Stimulated activated naive B cell treated with anti-CD40 and anti-IgM and Interleukin-4, amounts not matched to agents 10 μg/mL and 1 μg/mL and 100 μg/mL, for 72 hours (primary cell): ENCODE data around the gene NOTCH1.

Experiments used
- ATAC-seq, 2 donors: fragments of 150-1000 bp; cut with Tn5 transposase; replicated peaks; 2 replicates each; pipeline ENCODE4 v1.10.0; 2021; ENCODE audit warnings: moderate library complexity in 1 of 2
- DNase-seq: peaks from one replicate; pipeline ENCODE4 v3.0.0; 2021
- H3K27ac Mint-ChIP-seq: one replicate; pipeline ENCODE4 v1.8.0; 2022; ENCODE audit warnings: mild to moderate bottlenecking, mixed read lengths
- H3K27me3 Mint-ChIP-seq, 2 donors: one replicate each; pipeline ENCODE4 v1.8.0; 2022; ENCODE audit warnings: mixed read lengths in 2 of 2
- H3K36me3 Mint-ChIP-seq, 2 donors: one replicate each; pipeline ENCODE4 v1.8.0; 2022; ENCODE audit warnings: mixed read lengths in 2 of 2, mild to moderate bottlenecking in 1 of 2
- H3K4me1 Mint-ChIP-seq, 2 donors: one replicate each; pipeline ENCODE4 v1.8.0; 2022; ENCODE audit warnings: mixed read lengths in 2 of 2, mild to moderate bottlenecking in 1 of 2
- H3K4me3 Mint-ChIP-seq, 2 donors: one replicate each; pipeline ENCODE4 v1.8.0; 2022; ENCODE audit warnings: mild to moderate bottlenecking in 2 of 2, mixed read lengths in 2 of 2, moderate library complexity in 1 of 2
- H3K9me3 Mint-ChIP-seq, 2 donors: one replicate each; pipeline ENCODE4 v1.8.0; 2022; ENCODE audit warnings: mixed read lengths in 2 of 2, mild to moderate bottlenecking in 1 of 2

NOTCH1 gene

DNA sequence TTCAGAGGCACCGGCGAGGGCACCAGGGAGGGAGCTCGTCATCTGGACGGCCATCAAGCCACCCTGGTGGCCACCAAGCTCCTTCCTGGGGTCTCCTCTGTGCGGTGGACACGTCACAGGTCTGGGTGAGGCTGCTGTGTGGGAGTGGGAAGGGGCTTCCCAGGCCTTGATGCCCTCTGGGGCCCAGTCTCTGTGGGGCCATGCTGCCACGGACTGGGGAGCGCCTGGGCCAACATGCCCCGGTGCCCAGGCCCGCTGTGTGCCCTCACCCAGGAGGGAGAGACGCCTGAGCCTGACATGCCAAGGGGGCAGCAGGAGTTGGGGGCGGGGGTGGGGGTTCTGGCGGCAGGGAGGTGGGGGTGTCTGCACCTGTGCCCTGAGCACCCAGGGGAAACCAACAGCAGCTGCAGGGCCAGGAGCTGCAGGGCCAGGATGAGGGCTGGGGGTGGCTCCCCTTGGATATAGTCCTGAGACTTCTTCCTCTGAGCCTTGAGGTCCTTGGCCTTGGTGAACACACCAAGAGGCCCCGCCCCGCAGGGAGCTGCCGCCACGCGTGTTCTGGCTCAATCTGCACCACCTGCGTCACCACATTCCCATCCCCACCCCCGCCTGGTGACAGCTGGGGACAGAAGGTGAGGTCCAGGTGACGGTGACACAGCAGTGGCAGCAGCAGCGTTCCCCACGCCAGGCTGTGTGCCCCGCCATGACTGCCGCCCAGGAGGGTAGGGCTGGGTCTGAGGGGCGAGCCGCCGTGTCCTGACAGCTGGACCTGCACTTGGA lies 47.7 kb downstream of the NOTCH1 start:
- Mint-ChIP-seq H3K4me1 (no peaks in the 10 kb centered on the region), H3K27me3 (no peaks in the 10 kb centered on the region), H3K9me3 (no peaks in the 10 kb centered on the region), H3K36me3 (peaks cover 32 to 35% of the 10 kb centered on the region in 2 donors), H3K27ac (no peak overlapping the region), H3K4me3 (no peak overlapping the region)
- no peak for ATAC-seq
- DNase-seq: no peak

DNA sequence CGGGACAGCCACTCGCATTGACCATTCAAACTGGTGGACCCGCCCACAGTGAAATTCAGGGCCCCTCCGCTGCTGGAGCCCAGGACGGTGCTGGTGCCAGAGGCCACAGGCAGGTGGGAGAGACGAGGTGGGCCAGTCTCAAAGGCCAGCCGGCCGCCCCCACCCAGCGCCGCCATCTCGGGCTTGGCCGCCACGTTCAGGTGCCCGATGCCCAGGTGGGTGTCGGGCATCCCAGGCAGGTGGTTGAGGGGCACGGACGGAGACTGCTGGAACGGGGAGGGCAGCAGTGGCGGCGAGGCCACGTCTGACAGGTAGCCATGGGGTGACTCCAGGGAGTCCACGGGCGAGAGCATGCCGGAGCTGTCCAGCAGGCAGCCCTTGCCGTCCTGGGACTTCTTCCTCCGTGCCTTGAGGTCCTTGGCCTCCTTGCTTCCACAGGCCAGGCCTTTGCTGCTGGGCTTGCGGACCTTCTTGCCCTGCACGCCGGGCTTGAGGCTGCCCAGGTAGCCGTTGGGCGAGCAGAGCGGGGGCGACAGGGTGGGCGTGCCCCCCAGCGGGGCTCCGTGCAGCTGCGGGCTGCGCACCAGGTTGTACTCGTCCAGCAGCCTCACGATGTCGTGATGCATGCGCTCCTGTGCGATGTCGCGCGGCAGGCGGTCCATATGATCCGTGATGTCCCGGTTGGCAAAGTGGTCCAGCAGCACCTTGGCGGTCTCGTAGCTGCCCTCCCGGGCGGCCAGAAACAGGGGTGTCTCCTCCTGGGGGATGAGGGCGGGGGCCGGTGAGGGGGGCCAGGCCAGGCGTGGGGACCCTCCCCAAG lies 48.8 kb downstream of the NOTCH1 start:
- H3K9me3 Mint-ChIP-seq: peaks cover 0 to 1% of the 10 kb centered on the region in 2 donors
- no peak overlapping the region for H3K4me3 Mint-ChIP-seq
- ATAC-seq (no peak), DNase-seq (no peak)
- H3K27me3 Mint-ChIP-seq: no peaks in the 10 kb centered on the region
- no peaks in the 10 kb centered on the region for H3K4me1 Mint-ChIP-seq
- no peak overlapping the region for H3K27ac Mint-ChIP-seq
- peaks cover 28 to 34% of the 10 kb centered on the region in 2 donors for H3K36me3 Mint-ChIP-seq

DNA sequence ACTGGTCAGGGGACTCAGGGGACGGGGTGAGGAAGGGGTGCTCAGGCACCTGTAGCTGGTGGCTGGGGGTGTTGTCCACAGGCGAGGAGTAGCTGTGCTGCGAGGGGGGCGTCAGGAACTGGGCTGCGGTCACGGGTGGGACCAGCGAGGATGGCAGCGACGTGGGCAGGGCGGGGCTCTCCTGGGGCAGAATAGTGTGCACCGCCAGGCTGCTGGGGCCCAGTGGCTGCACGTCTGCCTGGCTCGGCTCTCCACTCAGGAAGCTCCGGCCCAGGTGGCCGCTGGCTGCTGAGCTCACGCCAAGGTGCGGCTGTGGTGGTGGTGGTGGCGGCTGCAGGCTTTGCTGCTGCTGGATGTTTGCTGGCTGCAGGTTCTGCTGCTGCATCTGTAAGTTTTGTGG lies 49.7 kb downstream of the NOTCH1 start:
- peaks cover 25 to 29% of the 10 kb centered on the region in 2 donors for H3K36me3 Mint-ChIP-seq
- ATAC-seq (no peak), DNase-seq (no peak)
- H3K9me3 Mint-ChIP-seq: peaks cover 0 to 1% of the 10 kb centered on the region in 2 donors
- H3K4me3 Mint-ChIP-seq: no peak overlapping the region
- H3K27ac Mint-ChIP-seq: no peak overlapping the region
- no peaks in the 10 kb centered on the region for H3K27me3 Mint-ChIP-seq
- no peaks in the 10 kb centered on the region for H3K4me1 Mint-ChIP-seq

DNA sequence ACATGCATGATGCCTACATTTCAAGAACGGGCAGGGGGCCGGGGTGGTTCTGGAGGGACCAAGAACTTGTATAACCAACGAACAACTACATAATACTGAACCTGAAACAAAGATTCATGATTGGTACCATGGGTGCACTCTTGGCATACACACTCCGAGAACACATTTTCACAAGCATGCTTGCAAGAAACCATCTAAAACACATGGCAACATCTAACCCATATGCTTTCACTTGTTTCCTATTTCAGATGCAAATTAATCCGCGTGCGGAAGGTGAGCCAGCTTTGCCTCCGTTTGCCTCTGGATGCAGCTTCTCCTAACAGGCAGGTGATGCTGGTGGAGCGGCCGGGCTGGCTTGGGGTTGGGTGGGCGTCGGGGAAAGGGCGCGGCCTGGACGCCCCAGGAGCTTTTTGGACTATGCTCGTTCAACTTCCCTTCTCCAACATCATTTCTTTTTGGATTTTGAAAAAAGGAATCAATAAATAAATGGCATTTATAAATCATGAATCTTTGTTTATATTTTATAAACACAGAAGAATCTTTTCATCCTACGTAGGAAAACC lies 50.5 kb downstream of the NOTCH1 start:
- Mint-ChIP-seq H3K36me3 (peaks cover 22 to 25% of the 10 kb centered on the region in 2 donors), H3K9me3 (peaks cover 0 to 1% of the 10 kb centered on the region in 2 donors), H3K4me1 (no peaks in the 10 kb centered on the region), H3K27me3 (no peaks in the 10 kb centered on the region), H3K4me3 (no peak overlapping the region), H3K27ac (no peak overlapping the region)
- ATAC-seq: no peak
- DNase-seq: no peak

DNA sequence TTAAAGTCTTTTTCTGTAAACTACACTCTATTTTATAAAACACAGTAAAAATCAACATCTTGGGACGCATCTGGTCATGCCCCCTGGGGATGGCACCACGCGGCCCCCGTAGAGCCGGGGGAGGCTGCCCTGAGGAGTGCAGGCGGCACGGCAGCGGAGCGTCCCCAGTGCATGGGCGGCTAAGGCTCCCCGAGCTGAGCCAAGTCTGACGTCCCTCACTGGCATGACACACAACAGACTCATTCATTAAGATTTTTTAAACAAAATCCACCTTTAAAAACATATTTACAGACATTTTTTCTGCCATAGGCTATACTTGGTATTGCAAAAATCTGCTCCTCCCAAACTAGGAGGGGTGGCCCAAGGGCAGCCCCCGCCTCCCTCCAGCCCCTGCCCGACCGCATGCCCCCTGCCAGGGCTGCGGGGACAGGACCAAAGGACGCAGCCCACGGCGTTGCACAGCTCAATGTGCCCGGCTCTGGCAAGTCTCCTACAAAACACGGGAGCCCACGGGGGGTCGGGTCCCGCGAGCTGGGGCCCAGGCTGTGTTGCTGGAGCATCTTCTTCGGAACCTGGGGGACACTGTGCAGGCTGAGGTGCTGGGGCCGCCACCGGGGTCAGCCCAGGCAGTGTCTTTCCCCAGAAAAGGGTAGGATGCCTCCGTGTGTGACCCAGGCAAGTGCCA lies 51.2 kb downstream of the NOTCH1 start:
- Mint-ChIP-seq H3K27me3 (no peaks in the 10 kb centered on the region), H3K4me1 (no peaks in the 10 kb centered on the region), H3K4me3 (no peak overlapping the region), H3K27ac (no peak overlapping the region), H3K36me3 (peaks cover 16 to 20% of the 10 kb centered on the region in 2 donors), H3K9me3 (peaks cover 0 to 1% of the 10 kb centered on the region in 2 donors)
- DNase-seq (no peak), ATAC-seq (no peak)

DNA sequence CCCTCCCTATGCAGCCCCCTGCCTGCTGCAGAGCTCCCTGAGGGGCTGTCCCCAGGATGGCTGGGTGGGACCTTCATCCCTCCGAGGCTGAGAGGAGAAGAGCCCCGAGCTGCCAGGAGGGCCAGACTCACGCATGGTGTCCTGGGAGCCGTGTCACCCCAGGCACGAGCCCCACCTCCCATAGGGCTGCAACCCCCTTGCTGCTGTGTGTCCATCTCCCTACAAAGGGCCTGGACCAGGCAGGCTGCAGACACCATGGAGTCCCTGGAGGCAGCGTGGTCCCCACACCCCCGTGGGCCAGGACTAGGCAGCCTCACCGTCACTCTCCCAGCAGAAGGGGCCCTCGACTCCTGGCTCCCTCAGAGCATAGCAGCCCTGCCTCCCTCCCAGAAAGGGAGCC lies 51.8 kb downstream of the NOTCH1 start:
- no peaks in the 10 kb centered on the region for H3K4me1 Mint-ChIP-seq
- ATAC-seq: peak; percentile 12 to 20
- H3K27ac Mint-ChIP-seq: no peak overlapping the region
- H3K27me3 Mint-ChIP-seq: no peaks in the 10 kb centered on the region
- no peak overlapping the region for H3K4me3 Mint-ChIP-seq
- DNase-seq: no peak
- peaks cover 16 to 17% of the 10 kb centered on the region in 2 donors for H3K36me3 Mint-ChIP-seq
- H3K9me3 Mint-ChIP-seq: peaks cover 0 to 1% of the 10 kb centered on the region in 2 donors

DNA sequence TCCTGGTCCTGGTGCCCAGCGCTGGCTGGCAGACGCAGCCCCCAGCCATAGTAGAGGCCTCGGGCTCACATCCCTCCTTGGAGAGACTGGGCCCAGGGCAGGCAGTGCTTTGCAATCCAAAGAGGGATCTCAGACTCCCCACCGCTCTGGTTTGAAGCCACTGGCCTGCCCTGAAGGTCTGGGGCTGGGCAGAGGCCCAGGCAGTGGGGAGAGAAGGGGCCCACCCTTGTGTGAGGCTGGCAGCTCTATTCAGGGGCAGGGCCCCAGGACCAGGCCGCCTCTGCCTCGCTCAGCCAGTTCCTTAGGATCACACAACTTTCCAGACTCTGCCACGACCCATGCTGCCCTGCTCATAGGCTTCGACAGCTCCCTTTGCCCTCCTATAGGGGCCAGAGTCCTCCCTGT lies 52.3 kb downstream of the NOTCH1 start:
- Mint-ChIP-seq H3K4me1 (peaks cover under 1 to 2% of the 10 kb centered on the region in 2 donors), H3K4me3 (no peak overlapping the region), H3K27ac (no peak overlapping the region), H3K36me3 (peaks cover 12 to 14% of the 10 kb centered on the region in 2 donors), H3K9me3 (peaks cover 0 to 1% of the 10 kb centered on the region in 2 donors), H3K27me3 (peaks cover 0 to under 1% of the 10 kb centered on the region in 2 donors)
- DNase-seq (no peak), ATAC-seq (peak in 1 of 2 donors; percentile 22)

DNA sequence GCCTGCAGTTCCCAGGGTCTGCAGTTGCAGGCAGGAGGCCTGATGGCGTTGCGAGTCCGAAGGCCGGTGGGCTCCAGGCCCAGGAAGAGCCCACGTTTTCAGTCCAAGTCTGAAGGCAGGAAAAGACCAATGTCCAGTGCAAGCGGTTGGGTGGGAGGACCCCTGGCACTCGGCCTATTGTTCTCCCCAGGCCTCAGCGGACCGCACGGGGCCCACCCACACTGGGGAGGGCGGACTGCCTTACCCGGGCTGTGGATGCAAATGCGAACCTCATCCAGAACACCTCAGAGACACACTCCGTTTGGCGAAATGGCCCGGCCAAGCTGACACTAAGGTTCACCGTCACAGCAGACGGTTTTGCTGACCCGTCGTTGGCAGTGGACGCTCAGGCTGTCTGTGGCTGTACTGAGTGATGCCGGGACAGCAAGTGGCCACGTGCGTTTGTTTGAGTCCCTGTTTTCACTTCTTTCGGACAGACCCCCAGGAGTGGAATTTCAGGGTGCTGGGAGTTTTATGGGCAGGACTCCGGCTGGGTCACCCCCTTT lies 52.8 kb downstream of the NOTCH1 start:
- Mint-ChIP-seq H3K4me3 (no peak overlapping the region), H3K36me3 (peaks cover 12 to 14% of the 10 kb centered on the region in 2 donors), H3K27me3 (peaks cover 0 to 6% of the 10 kb centered on the region in 2 donors), H3K9me3 (peaks cover 0 to 1% of the 10 kb centered on the region in 2 donors), H3K27ac (no peak overlapping the region), H3K4me1 (peaks cover 2 to 7% of the 10 kb centered on the region in 2 donors)
- DNase-seq (no peak), ATAC-seq (no peak)

DNA sequence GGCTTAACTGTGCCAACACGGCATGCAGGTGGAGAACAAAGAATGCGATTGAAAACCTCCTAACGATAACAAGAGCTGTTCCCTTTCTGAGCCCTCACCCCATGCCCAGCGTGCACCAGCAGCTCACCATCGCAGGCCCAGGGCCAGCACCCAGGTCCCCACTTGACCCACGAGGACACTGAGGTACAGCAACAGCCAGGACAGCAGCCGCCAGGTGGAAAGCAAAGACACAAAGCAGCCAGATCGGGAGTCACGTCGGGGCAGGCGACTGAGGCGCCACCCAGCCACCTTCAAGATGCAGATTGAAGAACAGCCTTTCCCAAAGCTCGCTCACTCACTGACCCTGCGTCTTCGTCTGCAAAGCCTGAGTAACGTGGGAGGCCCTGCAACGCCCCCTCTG lies 56.1 kb downstream of the NOTCH1 start:
- DNase-seq (no peak), ATAC-seq (no peak)
- peaks cover 0 to 2% of the 10 kb centered on the region in 2 donors for H3K36me3 Mint-ChIP-seq
- H3K27me3 Mint-ChIP-seq: peaks cover 4 to 12% of the 10 kb centered on the region in 2 donors
- H3K4me3 Mint-ChIP-seq: no peak overlapping the region
- peaks cover 0 to 1% of the 10 kb centered on the region in 2 donors for H3K9me3 Mint-ChIP-seq
- peaks cover 5 to 19% of the 10 kb centered on the region in 2 donors for H3K4me1 Mint-ChIP-seq
- H3K27ac Mint-ChIP-seq: no peak overlapping the region

DNA sequence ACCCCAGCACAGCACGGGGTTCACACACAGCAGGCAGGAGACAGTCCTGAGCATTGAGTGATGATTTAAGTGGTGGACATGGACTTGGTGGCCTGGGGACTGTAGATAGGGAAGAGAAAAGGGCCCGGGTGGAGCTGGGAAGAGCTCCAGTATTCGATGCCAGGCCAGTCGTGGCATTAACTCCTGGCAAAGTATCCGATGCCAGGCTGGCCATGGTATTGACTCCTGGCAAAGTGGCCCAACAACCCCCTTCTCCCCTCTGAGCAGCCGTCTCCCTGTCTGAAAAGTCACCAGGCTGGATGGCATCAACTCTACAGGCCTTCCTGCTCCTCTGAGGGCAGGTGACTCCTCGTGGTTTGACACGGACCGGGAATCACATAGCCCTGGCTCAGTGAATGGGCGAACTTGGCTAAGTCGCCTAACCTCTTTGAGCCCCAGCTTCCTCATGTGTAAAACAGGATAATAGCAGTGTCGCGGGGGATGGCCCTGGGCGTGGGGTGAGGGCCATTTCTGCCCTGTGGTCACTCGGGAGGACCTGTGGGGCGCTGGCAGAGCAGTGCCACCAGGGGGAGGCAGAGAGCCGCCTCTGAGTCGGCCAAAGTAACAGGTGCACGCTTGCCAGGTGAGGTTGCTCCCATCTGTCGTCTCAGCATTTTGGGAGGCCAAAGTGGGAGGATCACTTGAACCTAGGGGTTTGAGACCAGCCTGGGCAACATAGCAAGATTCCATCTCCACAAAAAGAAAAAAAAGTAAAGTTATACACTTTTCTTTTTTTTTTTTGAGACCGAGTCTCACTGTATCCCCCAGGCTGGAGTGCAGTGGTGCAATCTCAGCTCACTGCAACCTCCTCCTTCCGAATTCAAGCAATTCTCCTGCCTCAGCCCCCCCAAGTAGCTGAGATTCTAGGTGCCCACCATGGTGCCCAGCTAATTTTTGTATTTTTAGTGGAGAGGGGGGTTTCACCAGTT lies 57.3 kb downstream of the NOTCH1 start:
- H3K27me3 Mint-ChIP-seq: peaks cover 4 to 12% of the 10 kb centered on the region in 2 donors
- H3K4me3 Mint-ChIP-seq: no peak overlapping the region
- peak; percentile 54 to 57 for ATAC-seq
- peaks cover 0 to 1% of the 10 kb centered on the region in 2 donors for H3K9me3 Mint-ChIP-seq
- peaks cover 0 to 2% of the 10 kb centered on the region in 2 donors for H3K36me3 Mint-ChIP-seq
- H3K27ac Mint-ChIP-seq: no peak overlapping the region
- H3K4me1 Mint-ChIP-seq: peaks cover 5 to 25% of the 10 kb centered on the region in 2 donors
- peak; percentile 58 for DNase-seq

DNA sequence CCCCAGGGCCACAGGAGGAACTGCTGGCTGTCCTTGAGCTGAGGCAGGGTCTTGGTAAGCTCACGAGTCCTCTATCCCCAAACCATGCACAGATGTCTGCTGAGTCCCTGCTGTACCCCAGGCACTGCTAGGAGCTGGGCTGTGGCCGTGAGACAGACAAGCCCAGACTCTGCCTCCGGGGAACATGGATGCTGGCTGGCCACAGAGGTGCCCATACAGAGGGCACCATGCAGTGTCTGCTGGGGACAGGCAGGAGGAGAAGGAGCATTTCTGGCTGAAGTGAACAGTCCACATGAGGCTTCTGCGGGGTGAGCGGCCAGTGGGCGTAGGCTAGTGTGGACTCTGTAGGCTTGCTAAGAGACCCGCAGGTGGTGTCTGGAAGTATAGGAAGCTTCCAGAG lies 58.2 kb downstream of the NOTCH1 start:
- Mint-ChIP-seq H3K36me3 (peaks cover 0 to 3% of the 10 kb centered on the region in 2 donors), H3K4me1 (peaks cover 5 to 25% of the 10 kb centered on the region in 2 donors), H3K9me3 (peaks cover 0 to 1% of the 10 kb centered on the region in 2 donors), H3K4me3 (no peak overlapping the region), H3K27me3 (peaks cover 4 to 12% of the 10 kb centered on the region in 2 donors), H3K27ac (no peak overlapping the region)
- no peak for ATAC-seq
- DNase-seq: no peak

DNA sequence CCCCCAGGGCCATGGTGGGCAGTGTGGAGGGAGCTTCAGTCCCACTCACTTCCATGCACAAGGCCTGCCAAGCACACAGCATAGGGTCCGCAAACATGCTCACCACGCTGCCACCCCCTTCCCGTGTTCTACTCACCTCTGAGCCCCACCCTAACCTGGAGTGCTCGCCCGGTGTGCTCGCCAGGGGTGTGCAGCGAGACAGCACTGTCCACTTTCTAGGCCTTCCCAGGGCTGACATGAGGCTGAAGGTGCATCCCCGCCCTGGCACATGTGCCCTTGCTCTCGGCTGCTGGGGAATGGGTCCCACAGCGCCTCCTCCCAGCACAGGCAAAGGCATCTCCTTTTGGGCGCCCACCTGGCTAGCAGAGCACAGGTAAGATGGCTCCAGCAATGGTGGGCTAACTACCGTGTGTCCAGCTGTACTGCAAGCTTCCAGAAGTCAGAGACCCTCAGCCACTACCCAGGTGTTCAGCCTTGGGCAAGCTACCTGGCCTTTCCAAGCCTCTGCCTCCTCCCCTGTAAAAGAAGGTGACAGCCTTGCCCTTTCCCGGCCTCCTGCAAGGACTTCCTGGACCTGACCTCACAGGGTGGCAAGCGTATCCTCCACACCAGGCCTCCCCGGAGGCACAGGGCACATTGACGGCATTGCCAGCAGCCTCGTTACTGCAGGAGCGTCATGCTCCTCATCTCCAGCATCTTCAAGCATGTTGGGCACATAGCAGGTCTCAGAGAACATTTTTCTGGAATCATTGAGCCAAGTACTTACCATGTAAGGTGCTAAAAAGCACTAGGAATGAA lies 58.8 kb downstream of the NOTCH1 start:
- ATAC-seq: no peak
- H3K4me3 Mint-ChIP-seq: no peak overlapping the region

More for the DNA sequence above, 58.8 kb downstream of the NOTCH1 start:
- Mint-ChIP-seq H3K9me3 (no peaks in the 10 kb centered on the region), H3K27ac (no peak overlapping the region), H3K27me3 (peaks cover 4 to 12% of the 10 kb centered on the region in 2 donors), H3K36me3 (peaks cover 0 to 3% of the 10 kb centered on the region in 2 donors), H3K4me1 (peaks cover 5 to 26% of the 10 kb centered on the region in 2 donors)
- no peak for DNase-seq
